Testis (tissue), 3 donors: ENCODE results near the gene ARVCF. TPM values are rescaled to one million over a fixed set of nuclear protein-coding genes. Genes with fewer than 3 reads are reported as not detected.
"Not testable (repeated sequence)": the region's sequence is repeated elsewhere in the genome, so short reads cannot be mapped to it uniquely, and the experiment has no call there.

Source experiments
- DNase-seq: peaks from one replicate; pipeline ENCODE4 v3.0.0-alpha.2; 2019
- H3K27ac ChIP-seq, 2 donors: fragments of 200-600 bp; sonication (generic); one replicate each; pipeline ENCODE4 v1.5.1; 2019
- H3K27me3 ChIP-seq: fragments of 200-600 bp; sonication (generic); one replicate; pipeline ENCODE4 v1.5.1; 2019
- H3K36me3 ChIP-seq: fragments of 200-600 bp; sonication (generic); one replicate; pipeline ENCODE4 v1.5.1; 2017; ENCODE audit warnings: low read depth; ENCODE audit errors: missing control alignments
- H3K4me1 ChIP-seq: fragments of 200-600 bp; sonication (generic); one replicate; pipeline ENCODE4 v1.5.1; 2019
- H3K4me3 ChIP-seq, 2 donors: fragments of 200-600 bp; sonication (generic); one replicate each; pipeline ENCODE4 v1.5.1; 2017 to 2019
- H3K9me3 ChIP-seq: fragments of 200-600 bp; sonication (generic); one replicate; pipeline ENCODE4 v1.5.1; 2017
- CTCF ChIP-seq, 3 experiments: fragments of 450-650 bp in 2 of 3; fragments of 200-600 bp in 1 of 3; sonication (generic) in 1 of 3; IDR thresholded peaks; one replicate each; pipeline ENCODE4 v1.5.1; 2016 to 2019; ENCODE audit warnings: antibody characterized with exemption in 3 of 3, mild to moderate bottlenecking in 2 of 3, moderate library complexity in 1 of 3
- POLR2A ChIP-seq: fragments of 450-650 bp; IDR thresholded peaks from one replicate; pipeline ENCODE4 v1.6.1; 2017; ENCODE audit warnings: antibody characterized with exemption, mild to moderate bottlenecking, moderate library complexity
- WGBS, 2 donors: methylation state at CpG; one replicate each; pipeline ENCODE4 v1.1.5; 2018; 5-methylcytosine and 5-hydroxymethylcytosine counted together
- intact Hi-C: fragments of 100-400 bp; cut with DNase I; formaldehyde crosslinking; loops from one replicate; pipeline ENCODE4 v1.15.1; 2023; ENCODE audit warnings: low total_unique reads
- microRNA counts, 2 donors: library from miRNA; unstranded; fragments of <30 nt; microRNA quantifications; one replicate each; lab custom pipeline; 2016
- microRNA-seq, 2 donors: library from miRNA; unstranded; fragments of <30 nt; microRNA quantifications; one replicate each; pipeline ENCODE4, GENCODE V29; 2016; ENCODE audit warnings: borderline number of aligned reads in 2 of 2, borderline replicate concordance in 1 of 2
- polyA plus RNA-seq: library from polyadenylated mRNA; stranded (reverse); fragments of 350-450 nt; fragmentation: Illumina TruSeq; extraction: RNeasy Lipid Tissue Mini Kit (QIAGEN cat#74804); gene quantifications from one replicate; pipeline ENCODE4 v1.2.3, GENCODE V29; 2014; ENCODE audit warnings: low read depth, low replicate concordance; ENCODE audit not compliant: insufficient read depth
- small RNA-seq, 2 donors: library from RNA; depleted of rRNA; stranded (forward); fragments of <200 nt; gene quantifications; one replicate each; pipeline ENCODE3, GENCODE V24; 2016
- total RNA-seq, 2 donors: library from RNA; depleted of rRNA; stranded (reverse); fragments of >200 nt; gene quantifications; one replicate each; pipeline ENCODE4 v1.2.3, GENCODE V29; 2016

The ARVCF gene
- total and polyA plus RNA-seq, 3 donors from 2014 or later: 21.1 to 57.7 (median 43.2) TPM

- TF ChIP-seq CTCF (IDR thresholded peaks at IDR 0.05) (no peak), POLR2A (no peak)
- Histone ChIP-seq H3K36me3 (no peaks in the 10 kb centered on the region), H3K9me3 (no peaks in the 10 kb centered on the region), H3K27ac (no peak overlapping the region), H3K27me3 (no peaks in the 10 kb centered on the region), H3K4me1 (no peaks in the 10 kb centered on the region), H3K4me3 (no peak overlapping the region)
- DNase-seq: no peak
- WGBS, 2 donors: 84 to 90% methylated on average over 11 of the region's 11 CpGs
- intact Hi-C loops: no loop called here
These were observed 88.4 kb downstream of the ARVCF start for GRCh38 chr22:19928207-19928606.

GRCh38 chr22:19927696-19928095 lies 88.9 kb downstream of the ARVCF start:
- Histone ChIP-seq H3K4me1 (no peaks in the 10 kb centered on the region), H3K36me3 (no peaks in the 10 kb centered on the region), H3K27ac (no peak overlapping the region), H3K27me3 (no peaks in the 10 kb centered on the region), H3K4me3 (no peak overlapping the region), H3K9me3 (no peaks in the 10 kb centered on the region)
- TF ChIP-seq POLR2A (no peak), CTCF (IDR thresholded peaks at IDR 0.05) (no peak)
- intact Hi-C loops: no loop called here
- no peak for DNase-seq
- WGBS, 2 donors: 90 to 91% methylated on average over 7 of the region's 7 CpGs

- intact Hi-C loops, H3K4me3 ChIP-seq, H3K27ac ChIP-seq, H3K36me3 ChIP-seq, H3K4me1 ChIP-seq, H3K9me3 ChIP-seq, DNase-seq, H3K27me3 ChIP-seq: not testable (repeated sequence)
- 81 to 92% methylated on average over 11 of the region's 11 CpGs for WGBS, 2 donors
These were observed 90.6 kb downstream of the ARVCF start for GRCh38 chr22:19926028-19926427.

GRCh38 chr22:19923914-19924513 lies 92.6 kb downstream of the ARVCF start:
- intact Hi-C loops: no loop called here
- no peaks in the 10 kb centered on the region for H3K27me3 ChIP-seq
- no peak overlapping the region for H3K27ac ChIP-seq
- H3K9me3 ChIP-seq: no peaks in the 10 kb centered on the region
- no peaks in the 10 kb centered on the region for H3K36me3 ChIP-seq
- no peaks in the 10 kb centered on the region for H3K4me1 ChIP-seq
- DNase-seq: no peak
- no peak for TF ChIP-seq POLR2A
- no peak for TF ChIP-seq CTCF (IDR thresholded peaks at IDR 0.05)
- WGBS, 2 donors: 79 to 82% methylated on average over 12 of the region's 12 CpGs
- H3K4me3 ChIP-seq: no peak overlapping the region

- H3K4me1 ChIP-seq: peaks cover 3% of the 10 kb centered on the region
- H3K27ac ChIP-seq: no peak overlapping the region
- no peak overlapping the region for H3K4me3 ChIP-seq
- H3K27me3 ChIP-seq: no peaks in the 10 kb centered on the region
- no peak for TF ChIP-seq POLR2A
- TF ChIP-seq CTCF (IDR thresholded peaks at IDR 0.05): no peak
- intact Hi-C loops: no loop called here
- no peaks in the 10 kb centered on the region for H3K36me3 ChIP-seq
- DNase-seq: no peak
- H3K9me3 ChIP-seq: no peaks in the 10 kb centered on the region
- 62 to 80% methylated on average over 3 of the region's 3 CpGs for WGBS, 2 donors
These were observed 95.0 kb downstream of the ARVCF start for GRCh38 chr22:19921544-19922081.

MicroRNA genes within 50 kb of the gene (microRNA counts, 767-probe panel; counts per million panel counts)
- 0 to 152 counts per million in 2 donors for microRNA hsa-miR-185-5p (lab: Ali Mortazavi, UCI)

Small RNA genes within 50 kb of the gene (microRNA-seq; reads per million reads assigned to microRNA genes)
- 254 to 303 reads per million in 2 donors for gene MIR185
- 0 reads per million in 2 donors for gene MIR4761

Small RNA genes within 50 kb of the gene (small RNA-seq; reads per million reads assigned to genes)
- gene MIR185: 0 to 0.18 reads per million in 2 donors

Other genes with a start within 250 kb of the ARVCF start
- gene GNB1L, start 161.9 kb downstream of the ARVCF start, total RNA-seq: 1 to 10 TPM; 5.5 to 6.9 TPM
- gene GNB1L, start 161.9 kb downstream of the ARVCF start, polyA plus RNA-seq: 6.0 TPM
- 10 to 100 TPM; 11.0 to 14.7 TPM for gene RTL10, start 161.9 kb downstream of the ARVCF start, total RNA-seq
- 10.9 TPM for gene RTL10, start 161.9 kb downstream of the ARVCF start, polyA plus RNA-seq
- gene COMT, start 75.1 kb downstream of the ARVCF start, total RNA-seq: 100 to 1,000 TPM; 278 to 427 TPM
- 147 TPM for gene COMT, start 75.1 kb downstream of the ARVCF start, polyA plus RNA-seq
- 10 to 100 TPM; 36.6 to 49.9 TPM for gene TXNRD2, start 75.0 kb downstream of the ARVCF start, total RNA-seq
- gene TXNRD2, start 75.0 kb downstream of the ARVCF start, polyA plus RNA-seq: 28.7 TPM
- gene TANGO2, start 4.3 kb upstream of the ARVCF start, total RNA-seq: 10 to 100 TPM; 13.5 to 21.5 TPM
- gene TANGO2, start 4.3 kb upstream of the ARVCF start, polyA plus RNA-seq: 19.0 TPM
- gene DGCR8, start 63.4 kb upstream of the ARVCF start, total RNA-seq: 10 to 100 TPM; 64.8 to 83.7 TPM
- 44.4 TPM for gene DGCR8, start 63.4 kb upstream of the ARVCF start, polyA plus RNA-seq
- gene RANBP1, start 99.3 kb upstream of the ARVCF start, total RNA-seq: 100 to 1,000 TPM; 284 to 318 TPM
- 247 TPM for gene RANBP1, start 99.3 kb upstream of the ARVCF start, polyA plus RNA-seq
- gene TRMT2A, start 100.4 kb upstream of the ARVCF start, total RNA-seq: 100 to 1,000 TPM in 1 of 2 donors, 10 to 100 TPM in 1; 97.2 to 122 TPM
- 82.7 TPM for gene TRMT2A, start 100.4 kb upstream of the ARVCF start, polyA plus RNA-seq
- gene ZDHHC8, start 115.0 kb upstream of the ARVCF start, total RNA-seq: 10 to 100 TPM; 40.9 to 44.0 TPM
- gene ZDHHC8, start 115.0 kb upstream of the ARVCF start, polyA plus RNA-seq: 34.0 TPM
- gene CCDC188, start 134.2 kb upstream of the ARVCF start, total RNA-seq: 10 to 100 TPM; 12.2 to 33.1 TPM
- gene CCDC188, start 134.2 kb upstream of the ARVCF start, polyA plus RNA-seq: 46.5 TPM